Adipose tissue (tissue), 3 donors: ENCODE measurements around the gene MYH9. TPM values are rescaled to one million over a fixed set of nuclear protein-coding genes. Genes with fewer than 3 reads are reported as not detected.
A peak's percentile ranks its signal among the peaks of the same experiment; 100 is the strongest.

Experiments used
- H3K27ac ChIP-seq: one replicate; pipeline ENCODE4 v1.5.1; 2013; ENCODE audit warnings: low read depth, low read length
- WGBS, 3 donors: extraction: QIAGEN DNeasy Blood & Tissue Kit; methylation state at CpG; one replicate each; pipeline ENCODE4 v1.1.7; 2013; 5-methylcytosine and 5-hydroxymethylcytosine counted together
- polyA plus RNA-seq, 3 donors: library from polyadenylated mRNA; stranded (reverse); fragments of 200-250 nt; gene quantifications; one replicate each; pipeline ENCODE4 v1.2.3, GENCODE V29; 2013
- donor health status: healthy with polysubstance abuse.
- donor health status: Bipolar disorder and iron deficiency.
- donor health status: healthy.

Gene MYH9
- polyA plus RNA-seq, 3 donors = 159 to 240 (median 161) TPM

GRCh38 chr22:36340621-36341020 is 47.1 kb downstream of the MYH9 start:
- WGBS, 3 donors = 52 to 59% (median 56%) methylated on average over 9 of the region's 9 CpGs
- H3K27ac ChIP-seq = no peak overlapping the region

DNA sequence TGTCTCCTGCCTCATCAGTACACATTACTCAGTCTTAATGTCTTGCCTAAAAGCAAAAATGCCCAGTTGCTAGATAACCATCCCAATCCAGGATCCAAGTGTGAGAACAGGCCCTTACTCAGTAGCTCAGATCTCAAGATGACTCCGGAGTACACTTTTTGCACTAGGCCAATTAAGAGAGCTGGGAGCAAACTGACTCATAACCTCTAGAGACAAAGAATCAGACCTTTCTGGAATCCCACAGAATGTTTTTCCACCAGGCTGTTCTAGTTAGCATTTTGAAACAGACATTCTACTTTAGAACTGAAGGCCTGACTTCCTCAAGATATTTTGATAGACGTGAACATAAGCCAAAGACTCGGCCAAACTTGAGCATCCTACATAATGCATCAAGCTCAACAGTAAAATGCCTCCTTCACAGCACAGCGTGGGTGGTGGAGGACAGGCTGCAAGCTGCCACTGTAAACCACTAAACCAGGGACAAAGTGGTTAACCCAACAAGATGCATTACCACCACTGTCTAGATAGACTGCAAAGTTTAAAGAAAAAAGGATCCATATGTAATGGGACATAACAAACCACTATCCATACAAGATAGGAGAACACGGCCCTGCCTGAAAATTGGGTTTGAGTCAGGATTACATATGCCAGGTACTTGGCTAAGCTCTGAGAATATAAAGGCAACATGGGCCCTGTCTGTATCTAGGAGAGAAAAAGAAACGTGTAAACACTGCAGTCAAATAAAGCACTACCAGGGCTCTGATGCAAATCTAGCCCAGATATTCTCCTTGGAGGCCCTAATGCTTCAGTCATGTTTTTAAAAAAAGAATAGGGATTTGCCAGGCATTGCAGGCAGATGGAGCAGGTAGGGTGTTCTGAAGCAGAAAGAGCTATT is 48.3 kb downstream of the MYH9 start:
- no peak overlapping the region for H3K27ac ChIP-seq
- 46 to 70% (median 64%) methylated on average over 6 of the region's 6 CpGs for WGBS, 3 donors

DNA sequence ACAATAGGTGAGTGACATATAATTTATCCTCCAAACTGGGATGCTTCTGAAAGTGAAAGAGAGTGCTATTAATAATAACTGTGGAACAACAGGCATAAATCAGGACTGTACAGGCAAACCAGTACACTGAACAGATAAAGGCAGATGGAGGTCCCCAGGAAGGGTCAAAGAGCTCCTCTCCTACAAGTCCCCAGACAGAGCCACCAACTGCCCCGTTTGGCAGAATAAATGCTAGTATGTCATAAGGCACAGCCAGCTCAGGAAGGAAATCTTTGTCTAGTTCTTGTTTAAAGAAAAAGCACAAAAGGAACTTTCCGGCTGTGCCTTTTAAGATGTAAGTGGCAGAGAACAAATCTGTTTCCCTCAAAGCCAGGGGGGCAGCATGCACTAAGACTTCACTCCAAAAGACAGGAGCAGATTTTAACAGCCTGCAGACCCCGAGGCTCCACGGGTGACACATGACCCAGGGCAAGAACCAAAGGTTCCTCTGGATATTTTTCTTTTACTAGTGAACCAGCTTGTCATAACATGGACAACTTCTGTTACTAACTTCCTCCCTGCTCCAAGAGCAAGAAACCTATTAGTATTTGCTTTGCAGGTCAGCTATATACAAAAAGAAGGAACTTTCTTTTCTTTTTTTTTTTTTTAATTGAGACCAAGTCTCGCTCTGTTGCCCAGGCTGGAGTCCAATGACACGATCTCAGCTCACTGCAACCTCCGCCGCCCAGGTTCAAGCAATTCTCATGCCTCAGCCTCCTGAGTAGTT is 50.2 kb downstream of the MYH9 start:
- WGBS, 3 donors = 41 to 78% (median 48%) methylated on average over 8 of the region's 8 CpGs
- H3K27ac ChIP-seq = no peak overlapping the region

GRCh38 chr22:36336246-36337182 is 51.3 kb downstream of the MYH9 start:
- WGBS, 3 donors = 37 to 75% (median 73%) methylated on average over 26 of the region's 26 CpGs

GRCh38 chr22:36335621-36336020 is 52.1 kb downstream of the MYH9 start:
- H3K27ac ChIP-seq = no peak overlapping the region
- 46 to 63% (median 62%) methylated on average over 9 of the region's 9 CpGs for WGBS, 3 donors

More at GRCh38 chr22:36336246-36337182, 51.3 kb downstream of the MYH9 start:
- H3K27ac ChIP-seq = no peak overlapping the region

DNA sequence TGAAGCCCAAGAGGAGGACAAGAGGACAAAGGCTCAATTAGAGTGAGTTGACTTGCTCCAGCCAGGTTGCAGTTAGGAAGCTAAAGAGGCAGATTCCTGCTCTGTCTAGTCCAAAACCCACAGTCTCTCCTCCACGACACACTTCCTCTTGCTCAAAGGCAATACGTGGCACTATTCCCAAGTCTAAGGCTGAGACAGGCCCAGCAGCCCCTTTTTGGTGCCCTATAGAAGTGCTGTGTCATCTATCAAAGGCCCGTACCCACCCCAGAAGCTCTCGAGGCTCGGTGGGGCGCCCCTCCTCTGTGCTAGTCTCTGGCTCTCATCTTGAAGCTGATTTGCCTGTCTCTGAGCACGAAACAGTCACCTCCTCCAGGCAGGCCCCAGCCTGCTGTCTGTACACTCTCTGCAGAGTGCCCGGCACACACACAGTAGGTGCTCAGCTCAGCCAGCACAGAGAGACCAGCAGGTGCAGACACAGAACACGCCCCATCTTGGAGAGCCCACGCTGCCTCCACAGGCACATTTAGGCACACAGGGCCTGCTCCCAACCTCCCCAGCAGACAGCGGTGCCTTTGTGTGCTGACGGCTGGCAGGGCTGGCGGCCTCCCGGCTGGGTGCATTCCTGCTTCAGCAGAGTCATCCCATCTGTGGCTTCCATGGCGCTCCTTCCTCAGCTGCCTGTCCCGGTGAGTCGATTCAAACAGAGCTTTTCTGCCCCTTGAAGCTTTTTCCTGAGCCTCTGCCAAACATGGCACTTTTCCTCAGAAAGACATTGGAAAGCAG is 52.8 kb downstream of the MYH9 start:
- no peak overlapping the region for H3K27ac ChIP-seq
- 48 to 54% (median 54%) methylated on average over 17 of the region's 17 CpGs for WGBS, 3 donors

GRCh38 chr22:36334081-36334820 is 53.5 kb downstream of the MYH9 start:
- WGBS, 3 donors = 47 to 72% (median 49%) methylated on average over 25 of the region's 25 CpGs
- H3K27ac ChIP-seq = no peak overlapping the region

- H3K27ac ChIP-seq = no peak overlapping the region
- WGBS, 3 donors = 34 to 43% (median 39%) methylated on average over 5 of the region's 5 CpGs
Observed at GRCh38 chr22:36333644-36334043, 54.1 kb downstream of the MYH9 start.

GRCh38 chr22:36332623-36333332 is 55.0 kb downstream of the MYH9 start:
- H3K27ac ChIP-seq = peak overlapping the region; percentile 98
- WGBS, 3 donors = 33 to 48% (median 34%) methylated on average over 13 of the region's 13 CpGs

GRCh38 chr22:36331912-36332622 is 55.7 kb downstream of the MYH9 start:
- 16 to 47% (median 17%) methylated on average over 15 of the region's 15 CpGs for WGBS, 3 donors
- peak overlapping the region; percentile 98 for H3K27ac ChIP-seq

- 16 to 51% (median 23%) methylated on average over 11 of the region's 11 CpGs for WGBS, 3 donors
- H3K27ac ChIP-seq = peak overlapping the region; percentile 98
Observed at GRCh38 chr22:36331306-36331911, 56.4 kb downstream of the MYH9 start.

DNA sequence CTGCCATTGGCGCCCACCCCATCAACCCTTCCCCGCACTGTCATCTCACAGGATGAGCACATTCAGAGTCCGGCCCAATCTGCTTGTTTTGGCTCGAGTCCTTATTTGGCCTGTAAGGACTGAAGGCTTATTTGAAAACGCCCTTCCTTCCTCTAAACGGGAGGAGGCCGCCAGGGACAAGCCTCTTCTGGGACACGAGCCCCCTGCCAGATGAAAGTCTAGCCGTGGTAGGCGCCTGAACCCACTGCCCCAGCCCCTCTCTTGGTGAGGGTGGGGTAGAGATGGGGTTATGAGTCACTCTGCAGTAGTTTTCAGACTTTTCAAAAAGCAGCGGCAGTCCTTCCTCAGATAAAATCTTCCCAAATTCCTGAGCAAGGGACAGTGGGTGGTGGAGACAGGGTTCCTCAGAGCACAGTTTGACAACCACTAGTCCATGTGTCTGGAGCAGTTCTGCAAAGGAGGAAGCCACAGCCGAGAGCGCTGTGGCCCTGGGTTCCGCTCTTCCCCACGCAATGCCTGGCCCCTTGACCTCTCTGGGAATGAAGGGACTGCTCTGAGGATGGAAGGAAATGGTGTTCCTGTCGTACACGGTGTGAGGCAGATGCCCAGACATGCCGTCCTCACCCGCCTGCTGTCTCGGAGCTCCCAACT is 57.0 kb downstream of the MYH9 start:
- WGBS, 3 donors = 20 to 54% (median 21%) methylated on average over 20 of the region's 20 CpGs
- H3K27ac ChIP-seq = peak overlapping the region; percentile 98

DNA sequence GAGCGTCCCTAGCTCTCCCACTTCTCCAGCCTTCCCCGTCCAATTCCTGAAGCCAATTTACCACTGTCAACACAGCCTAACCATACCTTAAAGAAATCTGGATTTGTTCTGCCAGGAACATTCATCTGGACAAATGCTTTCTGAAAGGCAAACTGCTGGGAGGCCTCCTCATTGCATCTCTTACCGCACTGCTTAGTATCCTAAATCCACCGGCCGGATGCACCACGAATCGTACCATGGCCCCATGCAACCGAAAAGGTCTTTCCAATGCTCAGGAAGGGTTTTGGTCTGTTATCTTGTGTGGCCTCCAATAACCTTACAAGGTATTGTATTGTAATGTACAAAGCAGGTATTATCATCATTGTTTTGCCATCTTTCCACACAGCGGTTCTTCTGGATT is 57.6 kb downstream of the MYH9 start:
- WGBS, 3 donors = 73 to 91% (median 74%) methylated on average over 9 of the region's 9 CpGs
- peak overlapping the region; percentile 98 for H3K27ac ChIP-seq

DNA sequence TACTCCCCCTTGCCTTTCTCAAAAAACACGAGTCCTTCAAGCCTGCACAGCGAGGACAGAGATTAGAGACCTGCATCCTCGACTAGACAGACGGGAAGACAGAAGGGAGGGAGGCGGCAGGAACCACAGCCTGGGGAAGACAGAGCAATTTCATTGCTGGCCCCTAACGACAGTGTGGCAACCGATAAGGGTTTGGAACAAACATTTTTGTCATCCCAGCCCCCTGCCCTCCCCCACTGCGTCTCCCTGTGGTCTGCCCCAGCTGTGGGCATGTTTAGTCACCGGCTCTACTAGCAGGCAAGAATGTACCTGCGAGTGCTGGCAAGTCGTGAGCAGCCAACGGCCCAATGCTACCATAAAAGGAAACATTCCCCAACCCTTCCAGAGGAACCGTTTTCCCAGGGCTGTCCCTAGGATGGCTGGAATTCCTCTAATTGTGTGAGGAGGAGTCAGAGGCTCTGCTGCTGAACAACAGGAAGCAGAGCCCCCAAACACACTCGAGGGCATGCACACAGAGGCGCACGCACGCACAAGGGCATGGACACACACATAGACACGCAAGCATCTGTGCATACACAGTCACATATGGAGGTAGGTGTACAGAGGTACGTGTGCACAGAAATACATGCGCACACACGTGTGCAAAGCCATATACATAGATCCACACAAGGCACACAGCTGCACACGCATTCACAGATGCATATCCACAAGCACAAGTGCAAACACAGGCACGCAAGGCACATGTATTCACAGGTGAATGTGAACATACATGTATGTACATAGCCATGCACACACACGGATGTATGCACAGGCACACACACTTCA is 58.3 kb downstream of the MYH9 start:
- H3K27ac ChIP-seq = no peak overlapping the region
- WGBS, 3 donors = 30 to 39% (median 33%) methylated on average over 24 of the region's 24 CpGs
